Endothelial cell of umbilical vein (primary cell): ENCODE data around the gene LEPROT. TPM values are rescaled to one million over a fixed set of nuclear protein-coding genes. Genes with fewer than 3 reads are reported as not detected.

Source experiments
- BruUV-seq: library from RNA; stranded (reverse); fragments of 400-500 nt; replicated peaks from 2 replicates; lab custom pipeline; 2021; lab: Mats Ljungman, UMichigan
- CTCF ChIA-PET: fragments of 300-600, 350-600 bp; sonication (Branson Sonifier 250); formaldehyde crosslinking; loops from one replicate; lab custom pipeline; 2021; ENCODE audit warnings: antibody characterized with exemption, inconsistent platforms; lab: Charles Lee
- POLR2A ChIA-PET: fragments of 300-600, 350-600 bp; sonication (Branson Sonifier 250); formaldehyde crosslinking; loops from one replicate; lab custom pipeline; 2021; ENCODE audit warnings: antibody characterized with exemption, inconsistent platforms; lab: Charles Lee
- DNase-seq: peaks from one replicate; pipeline ENCODE4 v3.0.0-alpha.2; 2011; ENCODE audit warnings: low read depth, low spot score
- FAIRE-seq: peaks from 2 replicates; lab custom pipeline; 2011; peaks lifted over from hg19 to GRCh38; lab: Jason Lieb, UNC
- H2AFZ ChIP-seq: 2 replicates; pipeline ENCODE4 v1.6.0; 2012; ENCODE audit warnings: low read depth, low read length, control low read depth, inconsistent platforms
- H3K27ac ChIP-seq: 2 replicates; pipeline ENCODE4 v1.5.1; 2011; ENCODE audit warnings: low read depth, mild to moderate bottlenecking, control low read depth, low read length, moderate library complexity; ENCODE audit not compliant: insufficient read depth
- H3K27me3 ChIP-seq, 2 experiments: 2 replicates each; pipeline versions ENCODE4 v1.6.0 to v1.6.1; 2011; ENCODE audit warnings: low read length in 2 of 2, mixed read lengths in 1 of 2; ENCODE audit not compliant: control insufficient read depth in 2 of 2, insufficient read depth in 2 of 2
- H3K36me3 ChIP-seq, 2 experiments: 2 replicates in 1 of 2; 3 replicates in 1 of 2; pipeline ENCODE4 v1.5.1; 2011; ENCODE audit warnings: low read length in 2 of 2, mild to moderate bottlenecking in 1 of 2, moderate library complexity in 1 of 2; ENCODE audit not compliant: control insufficient read depth in 2 of 2, insufficient read depth in 2 of 2; ENCODE audit errors: extremely low read depth in 1 of 2
- H3K4me1 ChIP-seq: 3 replicates; pipeline ENCODE4 v1.5.1; 2011; ENCODE audit warnings: mild to moderate bottlenecking, low read length; ENCODE audit not compliant: control insufficient read depth, insufficient read depth; ENCODE audit errors: extremely low read depth
- H3K4me2 ChIP-seq: 2 replicates; pipeline ENCODE4 v1.6.1; 2011; ENCODE audit warnings: low read length, control low read depth, mixed read lengths; ENCODE audit not compliant: insufficient read depth
- H3K4me3 ChIP-seq, 3 experiments: fragments of 200-600 bp in 1 of 3; sonication (generic), shearing (Covaris generic) in 1 of 3; replicated peaks in 1 of 3; 2 replicates each; pipeline ENCODE4 v1.5.1; 2011 to 2016; ENCODE audit warnings: control low read depth in 3 of 3, low read length in 3 of 3, mild to moderate bottlenecking in 2 of 3, inconsistent platforms in 1 of 3, low read depth in 1 of 3, moderate library complexity in 1 of 3; ENCODE audit not compliant: insufficient read depth in 1 of 3
- H3K79me2 ChIP-seq: 2 replicates; pipeline ENCODE4 v1.6.0; 2012; ENCODE audit warnings: low read length, inconsistent platforms; ENCODE audit not compliant: control insufficient read depth, insufficient read depth
- H3K9ac ChIP-seq: replicated peaks from 2 replicates; pipeline ENCODE3; 2011; ENCODE audit warnings: low read length, control low read depth; ENCODE audit not compliant: insufficient read depth; ENCODE audit errors: extremely low read depth
- H3K9me1 ChIP-seq: replicated peaks from 3 replicates; pipeline ENCODE4 v1.6.0; 2011; ENCODE audit warnings: mild to moderate bottlenecking, low read length; ENCODE audit not compliant: control insufficient read depth, insufficient read depth; ENCODE audit errors: extremely low read depth
- H3K9me3 ChIP-seq: replicated peaks from 2 replicates; pipeline ENCODE4 v1.5.1; 2012; ENCODE audit warnings: low read length, inconsistent platforms; ENCODE audit not compliant: control insufficient read depth, insufficient read depth
- H4K20me1 ChIP-seq: replicated peaks from 2 replicates; pipeline ENCODE3; 2011; ENCODE audit warnings: mild to moderate bottlenecking, low read length; ENCODE audit not compliant: control insufficient read depth, insufficient read depth; ENCODE audit errors: extremely low read depth
- CTCF ChIP-seq, 2 donors: IDR thresholded peaks; 1 replicate in 1 of 2; 2 replicates in 1 of 2; pipeline ENCODE4 v1.5.1; 2011; ENCODE audit warnings: low read length in 2 of 2, mild to moderate bottlenecking in 2 of 2, moderate library complexity in 2 of 2, control low read depth in 1 of 2, inconsistent platforms in 1 of 2, low read depth in 1 of 2; ENCODE audit not compliant: insufficient read depth in 1 of 2; ENCODE audit errors: extremely low read depth in 1 of 2
- EZH2 ChIP-seq: IDR thresholded peaks from 2 replicates; pipeline ENCODE4 v1.6.1; 2012; ENCODE audit warnings: borderline replicate concordance, low read depth, mild to moderate bottlenecking, moderate library complexity, low read length, inconsistent platforms; ENCODE audit not compliant: severe bottlenecking
- GATA2 ChIP-seq: IDR thresholded peaks from 2 replicates; pipeline ENCODE4 v1.7.0; 2011; ENCODE audit warnings: low read depth, mild to moderate bottlenecking, moderate library complexity, mixed read lengths, low read length; ENCODE audit not compliant: insufficient read length, insufficient read depth
- JUN ChIP-seq: IDR thresholded peaks from 2 replicates; pipeline ENCODE4 v1.6.1; 2011; ENCODE audit warnings: borderline replicate concordance, low read depth; ENCODE audit not compliant: insufficient read length, insufficient read depth
- MAX ChIP-seq: IDR thresholded peaks from 2 replicates; pipeline ENCODE4 v1.6.1; 2011; ENCODE audit not compliant: insufficient read depth, insufficient read length
- dilution Hi-C: fragments of 300-500 bp; cut with MboI; formaldehyde crosslinking; loops from one replicate; pipeline ENCODE4 v1.15.0; 2019; ENCODE audit warnings: low sequenced_read_pairs; ENCODE audit not compliant: extremely low pct_ligation_motif_present
- intact Hi-C: fragments of 100-400 bp; cut with micrococcal nuclease; formaldehyde crosslinking; loops from one replicate; pipeline ENCODE4 v1.10.0; 2022
- polyA plus RNA-seq, 4 experiments: library from polyadenylated mRNA; depleted of rRNA in 3 of 4; stranded (reverse) in 3 of 4; unstranded in 1 of 4; fragments of >200 nt; gene quantifications; 2 replicates each; pipeline versions ENCODE4 v1.2.1 to v1.2.3, GENCODE V29; 2011 to 2012; ENCODE audit warnings: missing spikeins in 1 of 4
- total RNA-seq: library from RNA; stranded (reverse); gene quantifications from 2 replicates; pipeline ENCODE4 v1.2.3, GENCODE V29; 2021

LEPROT gene
- total and polyA plus RNA-seq, 2 donors (not counting 3 experiments of a cell fraction or from before 2014, with no cell fraction given) = 80.6 to 94.8 TPM

GRCh38 chr1:65387821-65388220, 32.6 kb upstream of the LEPROT start:
- Histone ChIP-seq H2AFZ (no peak overlapping the region), H3K4me3 (no peak overlapping the region), H3K4me2 (no peak overlapping the region), H3K9me3 (no peaks in the 10 kb centered on the region), H3K27me3 (no peaks in the 10 kb centered on the region), H3K36me3 (no peaks in the 10 kb centered on the region), H3K27ac (no peak overlapping the region), H3K4me1 (peaks cover 12% of the 10 kb centered on the region), H3K9ac (no peak overlapping the region), H3K79me2 (no peaks in the 10 kb centered on the region), H3K9me1 (no peaks in the 10 kb centered on the region), H4K20me1 (no peaks in the 10 kb centered on the region)
- FAIRE-seq (no peak), DNase-seq (no peak)
- BruUV-seq = no TSS peak
- dilution Hi-C loops = no loop called here
- intact Hi-C loops = no loop called here
- ChIA-PET POLR2A (no interaction called here), CTCF (interaction anchor here (1.2 kb wide), 1 partner anchor 300 kb away, joined by 3 read pairs; no protein-coding TSS in a partner anchor)
- TF ChIP-seq JUN (no peak), CTCF (IDR thresholded peaks at IDR 0.05; ENCODE audit: extremely low read depth in 1 of 2, insufficient read depth in 1 of 2, low read depth in 1 of 2, low read length in 2 of 2) (no peak), MAX (no peak), EZH2 (no peak), GATA2 (no peak)
